HG02588 (cell line): ENCODE measurements around the gene MEA1.
"Not testable (repeated sequence)": the region's sequence is repeated elsewhere in the genome, so short reads cannot be mapped to it uniquely, and the experiment has no call there.

Experiments used
- ATAC-seq: cut with Tn5 transposase; IDR thresholded peaks from one replicate; pipeline ENCODE4 v1.9.1; 2021; ENCODE audit warnings: mild to moderate bottlenecking, moderate library complexity; ENCODE audit not compliant: unreplicated experiment

Gene MEA1

GRCh38 chr6:43013843-43014433 lies at the start of gene MEA1, which contains the start of gene KLHDC3:
Gene MEA1, minus strand, starts transcription at chr6:43013946. Its CDS starts 133 bp downstream, at chr6:43013813.
Gene KLHDC3, plus strand, starts transcription at chr6:43014249. Its CDS starts 2,944 bp downstream, at chr6:43017193.
- peak; percentile 94 for ATAC-seq

- no peak for ATAC-seq
Observed at GRCh38 chr6:43062818-43063217, 49.1 kb upstream of the MEA1 start.

GRCh38 chr6:43061861-43062260 lies 48.1 kb upstream of the MEA1 start:
- ATAC-seq = no peak

- no peak for ATAC-seq
Observed at GRCh38 chr6:43060755-43061633, 47.2 kb upstream of the MEA1 start.

GRCh38 chr6:43060034-43060754 lies 46.4 kb upstream of the MEA1 start:
- ATAC-seq = no peak

GRCh38 chr6:43059168-43060033 lies 45.7 kb upstream of the MEA1 start, which contains the start of the genes KLC4 and MRPL2:
Gene KLC4, plus strand, starts transcription at chr6:43059631. Its CDS starts 1,705 bp downstream, at chr6:43061336.
Gene MRPL2, minus strand, starts transcription at chr6:43059434. Its CDS starts 53 bp downstream, at chr6:43059381.
- ATAC-seq = peak; percentile 86

- ATAC-seq = no peak
Observed at GRCh38 chr6:43058531-43058930, 44.8 kb upstream of the MEA1 start.

GRCh38 chr6:43055966-43056365 lies 42.2 kb upstream of the MEA1 start:
- ATAC-seq = no peak

GRCh38 chr6:43054206-43054943 lies 40.6 kb upstream of the MEA1 start:
- ATAC-seq = no peak

- peak; percentile 82 for ATAC-seq
Observed at GRCh38 chr6:43053545-43054205, 39.9 kb upstream of the MEA1 start, which contains the start of gene CUL7. Gene CUL7, minus strand, starts transcription at chr6:43053851. Its CDS starts 1,063 bp downstream, at chr6:43052788.

- peak; percentile 16 for ATAC-seq
Observed at GRCh38 chr6:43052842-43053544, 39.2 kb upstream of the MEA1 start.

GRCh38 chr6:43052225-43052841 lies 38.6 kb upstream of the MEA1 start:
- ATAC-seq = no peak

- ATAC-seq = no peak
Observed at GRCh38 chr6:43050981-43051380, 37.2 kb upstream of the MEA1 start.

GRCh38 chr6:43047998-43048397 lies 34.3 kb upstream of the MEA1 start:
- no peak for ATAC-seq

GRCh38 chr6:43045371-43045930 lies 31.7 kb upstream of the MEA1 start:
- ATAC-seq = no peak

- no peak for ATAC-seq
Observed at GRCh38 chr6:43043310-43043709, 29.6 kb upstream of the MEA1 start.

- not testable (repeated sequence) for ATAC-seq
Observed at GRCh38 chr6:43041475-43041874, 27.7 kb upstream of the MEA1 start.
